H1 (cell line): Measurements from ENCODE around the gene ZBTB33.

Experiments used
- ATF3 ChIP-seq: IDR thresholded peaks from 2 replicates; pipeline ENCODE4 v1.6.1; 2011; ENCODE audit warnings: low read depth, mild to moderate bottlenecking, low read length; ENCODE audit not compliant: insufficient read depth
- CTCF ChIP-seq, 3 experiments: IDR thresholded peaks; 1 replicate in 2 of 3; 2 replicates in 1 of 3; pipeline versions ENCODE4 v1.5.1 to v1.6.1; 2011; ENCODE audit warnings: low read length in 3 of 3, mild to moderate bottlenecking in 3 of 3, inconsistent platforms in 2 of 3, low read depth in 1 of 3, moderate library complexity in 1 of 3; ENCODE audit not compliant: insufficient read depth in 1 of 3; ENCODE audit errors: control extremely low read depth in 1 of 3

GRCh38 chrX:120228187-120228908, 22.3 kb upstream of the ZBTB33 start:
- TF ChIP-seq ATF3: no peak
- no peak for TF ChIP-seq CTCF (IDR thresholded peaks at IDR 0.05; ENCODE audit: control extremely low read depth in 1 of 3, insufficient read depth in 1 of 3, low read depth in 1 of 3, low read length in 3 of 3)
